ENCODE data around the gene KRAS. TPM values are rescaled to one million over a fixed set of nuclear protein-coding genes. Genes with fewer than 3 reads are reported as not detected.
A peak's percentile ranks its signal among the peaks of the same experiment; 100 is the strongest.

The KRAS gene
- total RNA-seq, 1 donor from 2014 or later = 45.8 TPM

- H3K36me3 Mint-ChIP-seq (ENCODE audit: low read depth) = peaks cover 8% of the 10 kb centered on the region
- POLR2A ChIA-PET = interaction anchor here (0.9 to 2.2 kb wide), 5 partner anchors 23 to 76 kb away, joined by 3 to 23 read pairs (median 7); no protein-coding TSS in a partner anchor
- CTCF ChIA-PET = interaction anchor here (0.9 to 1.7 kb wide), 4 partner anchors 16 to 193 kb away, joined by 3 to 11 read pairs (median 4); no protein-coding TSS in a partner anchor
- peak overlapping the region; percentile 94 for H3K4me3 Mint-ChIP-seq
- no peaks in the 10 kb centered on the region for H3K9me3 Mint-ChIP-seq
- peak overlapping the region; percentile 96 for H3K27ac Mint-ChIP-seq
- peaks cover 31% of the 10 kb centered on the region for H3K4me1 Mint-ChIP-seq
- H3K27me3 Mint-ChIP-seq = no peaks in the 10 kb centered on the region
- TF ChIP-seq CTCF (IDR thresholded peaks at IDR 0.05) = no peak
- intact Hi-C loops (cut with micrococcal nuclease) = loop anchor here (2.0 kb wide), 2 partner anchors 17 to 195 kb away; no protein-coding TSS in a partner anchor
- no peak for ATAC-seq (ENCODE audit: low read depth)
- DNase-seq = no peak
Observed at GRCh38 chr12:25194214-25194613, 56.5 kb downstream of the KRAS start.

GRCh38 chr12:25190793-25191192, 59.9 kb downstream of the KRAS start:
- H3K9me3 Mint-ChIP-seq = no peaks in the 10 kb centered on the region
- DNase-seq = no peak
- ChIA-PET CTCF (no interaction called here), POLR2A (interaction anchor here (0.6 to 0.8 kb wide), 2 partner anchors 33 to 110 kb away, joined by 3 to 4 read pairs; no protein-coding TSS in a partner anchor)
- H3K27ac Mint-ChIP-seq = no peak overlapping the region
- intact Hi-C loops (cut with micrococcal nuclease) = no loop called here
- no peak for ATAC-seq (ENCODE audit: low read depth)
- H3K4me3 Mint-ChIP-seq = no peak overlapping the region
- H3K27me3 Mint-ChIP-seq = no peaks in the 10 kb centered on the region
- peaks cover 24% of the 10 kb centered on the region for H3K4me1 Mint-ChIP-seq
- H3K36me3 Mint-ChIP-seq (ENCODE audit: low read depth) = peaks cover 5% of the 10 kb centered on the region
- no peak for TF ChIP-seq CTCF (IDR thresholded peaks at IDR 0.05)

DNA sequence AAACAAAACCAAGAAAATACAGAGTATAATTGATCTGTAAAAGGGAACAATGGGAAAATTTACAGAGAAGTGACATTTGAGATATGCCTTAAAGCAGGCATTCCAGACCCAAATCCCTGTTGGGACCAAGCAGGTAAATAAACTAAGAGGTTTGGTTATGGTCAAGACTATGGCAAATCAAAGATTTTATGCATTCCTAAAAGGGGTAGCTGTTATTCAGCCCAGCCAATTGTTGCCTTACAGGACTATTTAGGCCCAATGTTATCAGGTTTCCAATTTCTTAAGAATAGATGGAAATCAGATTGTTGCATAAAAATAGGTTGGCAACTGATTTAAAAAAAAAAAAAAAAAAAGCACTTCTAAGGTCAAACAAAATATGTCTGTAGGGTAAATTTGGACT, 61.1 kb downstream of the KRAS start:
- no peak for TF ChIP-seq CTCF (IDR thresholded peaks at IDR 0.05)
- no peaks in the 10 kb centered on the region for H3K36me3 Mint-ChIP-seq (ENCODE audit: low read depth)
- intact Hi-C loops (cut with micrococcal nuclease) = no loop called here
- DNase-seq (no peak), ATAC-seq (ENCODE audit: low read depth) (no peak)
- H3K9me3 Mint-ChIP-seq = no peaks in the 10 kb centered on the region
- no peak overlapping the region for H3K27ac Mint-ChIP-seq
- H3K4me3 Mint-ChIP-seq = no peak overlapping the region
- CTCF ChIA-PET = no interaction called here
- H3K27me3 Mint-ChIP-seq = no peaks in the 10 kb centered on the region
- POLR2A ChIA-PET = no interaction called here
- peaks cover 13% of the 10 kb centered on the region for H3K4me1 Mint-ChIP-seq

GRCh38 chr12:25187781-25188180, 62.9 kb downstream of the KRAS start:
- DNase-seq (no peak), ATAC-seq (ENCODE audit: low read depth) (no peak)
- no peak for TF ChIP-seq CTCF (IDR thresholded peaks at IDR 0.05)
- intact Hi-C loops (cut with micrococcal nuclease) = loop anchor here (2.0 kb wide), 1 partner anchor 15 kb away; no protein-coding TSS in a partner anchor
- POLR2A ChIA-PET = no interaction called here
- H3K9me3 Mint-ChIP-seq = no peaks in the 10 kb centered on the region
- CTCF ChIA-PET = no interaction called here
- H3K4me1 Mint-ChIP-seq = peaks cover 10% of the 10 kb centered on the region
- no peak overlapping the region for H3K27ac Mint-ChIP-seq
- no peaks in the 10 kb centered on the region for H3K36me3 Mint-ChIP-seq (ENCODE audit: low read depth)
- H3K27me3 Mint-ChIP-seq = no peaks in the 10 kb centered on the region
- no peak overlapping the region for H3K4me3 Mint-ChIP-seq

GRCh38 chr12:25186788-25187402, 63.8 kb downstream of the KRAS start:
- H3K27ac Mint-ChIP-seq = peak overlapping the region; percentile 26
- H3K9me3 Mint-ChIP-seq = no peaks in the 10 kb centered on the region
- no peak for DNase-seq
- no peak for TF ChIP-seq CTCF (IDR thresholded peaks at IDR 0.05)
- ChIA-PET CTCF (no interaction called here), POLR2A (interaction anchor here (0.7 to 1.5 kb wide), 4 partner anchors 8 to 991 kb away, joined by 3 to 6 read pairs (median 6); partner anchors contain the start of genes DNAI7 and ETFRF1)
- H3K4me1 Mint-ChIP-seq = peaks cover 10% of the 10 kb centered on the region
- intact Hi-C loops (cut with micrococcal nuclease) = loop anchor here (1.0 to 2.0 kb wide), 2 partner anchors 8 to 14 kb away; partner anchors contain the start of genes DNAI7 and ETFRF1
- H3K36me3 Mint-ChIP-seq (ENCODE audit: low read depth) = no peaks in the 10 kb centered on the region
- peak overlapping the region; percentile 78 for H3K4me3 Mint-ChIP-seq
- no peaks in the 10 kb centered on the region for H3K27me3 Mint-ChIP-seq
- peak; percentile 69 for ATAC-seq (ENCODE audit: low read depth)
